HG03135 (cell line): Measurements from ENCODE around the gene TRUB2.
A peak's percentile ranks its signal among the peaks of the same experiment; 100 is the strongest.

Experiments used
- ATAC-seq: cut with Tn5 transposase; IDR thresholded peaks from one replicate; pipeline ENCODE4 v1.9.1; 2021; ENCODE audit warnings: mild to moderate bottlenecking, moderate library complexity; ENCODE audit not compliant: unreplicated experiment

TRUB2 gene, protein sequence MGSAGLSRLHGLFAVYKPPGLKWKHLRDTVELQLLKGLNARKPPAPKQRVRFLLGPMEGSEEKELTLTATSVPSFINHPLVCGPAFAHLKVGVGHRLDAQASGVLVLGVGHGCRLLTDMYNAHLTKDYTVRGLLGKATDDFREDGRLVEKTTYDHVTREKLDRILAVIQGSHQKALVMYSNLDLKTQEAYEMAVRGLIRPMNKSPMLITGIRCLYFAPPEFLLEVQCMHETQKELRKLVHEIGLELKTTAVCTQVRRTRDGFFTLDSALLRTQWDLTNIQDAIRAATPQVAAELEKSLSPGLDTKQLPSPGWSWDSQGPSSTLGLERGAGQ

DNA sequence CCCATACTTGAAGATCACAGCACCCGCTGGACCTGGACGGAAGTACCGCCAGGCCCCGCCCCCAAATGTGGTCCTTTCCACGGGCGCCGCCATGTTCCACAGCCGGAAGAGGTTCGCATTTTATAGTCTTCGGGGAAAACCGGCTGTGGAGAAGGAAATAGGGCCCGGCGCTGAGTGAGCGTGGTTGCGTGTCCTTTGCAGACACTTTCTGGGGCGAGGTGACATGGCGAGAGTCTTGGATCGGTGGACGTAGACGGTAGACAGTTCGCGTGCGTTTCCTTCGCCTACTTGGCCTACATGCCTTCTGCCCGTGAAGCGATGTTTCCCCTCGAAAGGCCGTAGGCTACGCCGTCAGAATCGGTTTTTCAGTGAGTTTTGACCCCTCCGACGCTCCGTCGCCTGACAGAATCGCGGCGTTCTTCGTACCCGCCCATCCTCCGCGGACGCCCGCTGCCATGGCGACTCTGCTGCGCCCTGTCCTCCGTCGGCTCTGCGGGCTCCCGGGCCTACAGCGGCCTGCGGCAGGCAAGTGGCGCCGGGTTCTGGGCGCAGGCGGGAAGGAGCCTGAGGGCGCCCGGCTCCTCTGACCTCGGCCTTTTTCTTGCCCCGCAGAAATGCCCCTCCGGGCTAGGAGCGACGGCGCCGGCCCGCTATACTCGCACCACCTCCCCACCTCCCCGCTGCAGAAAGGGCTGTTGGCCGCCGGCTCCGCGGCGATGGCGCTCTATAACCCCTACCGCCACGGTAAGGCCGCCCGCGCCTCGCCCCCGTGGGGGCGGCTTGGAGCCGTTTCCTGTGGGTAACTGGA lies at the start of gene TRUB2, which contains the start of gene COQ4:
TSS of gene TRUB2 (minus strand) at position 44 of the 808 bp plus-strand sequence. CDS start at position 5, 39 bp downstream.
TSS of gene COQ4 (plus strand) at position 436 of the 808 bp plus-strand sequence. CDS start at position 456, 20 bp downstream.
- ATAC-seq = peak; percentile 85

GRCh38 chr9:128371630-128372117 lies 49.4 kb upstream of the TRUB2 start:
- ATAC-seq = no peak

DNA sequence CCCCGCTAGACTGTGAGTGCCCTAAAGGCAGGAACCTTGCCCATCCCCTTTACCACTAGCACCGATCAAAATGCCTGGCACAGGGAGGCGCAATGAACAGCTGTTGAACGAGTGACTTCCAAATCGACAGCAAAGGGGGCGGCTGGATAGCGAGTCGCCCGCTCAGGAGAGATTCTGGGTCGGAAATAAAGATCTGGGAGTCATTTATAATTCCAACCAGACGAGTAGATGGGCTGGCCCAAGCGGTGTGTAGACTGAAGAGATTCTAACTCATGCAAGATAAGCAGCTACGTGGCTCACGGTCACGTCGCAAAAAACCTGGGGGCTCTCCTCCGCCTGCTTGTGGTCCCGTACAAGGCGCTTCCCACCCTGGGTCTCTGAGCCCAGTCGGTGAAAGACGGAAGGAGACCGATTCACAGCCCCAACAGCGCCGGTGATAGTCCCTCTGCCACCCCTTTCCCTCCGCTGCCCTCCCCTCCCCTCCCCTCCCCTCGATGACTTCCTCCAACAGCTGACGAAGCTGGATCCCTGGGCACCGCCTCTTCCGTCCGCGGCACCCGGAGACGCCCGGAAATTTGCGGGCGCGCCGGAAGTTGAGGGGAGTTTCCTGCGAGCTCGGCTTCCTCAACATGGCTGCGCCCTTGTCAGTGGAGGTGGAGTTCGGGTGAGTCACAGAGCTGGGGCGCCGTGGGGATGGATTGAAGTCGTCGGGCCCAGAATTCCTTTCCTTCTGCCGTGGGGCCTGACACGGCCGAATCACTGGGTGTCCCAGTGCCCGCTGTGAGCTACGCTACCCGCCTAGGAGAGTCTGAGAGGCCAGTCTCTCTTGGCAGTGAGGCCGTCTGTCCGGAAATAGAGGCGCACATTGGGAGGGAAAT lies 48.7 kb upstream of the TRUB2 start, which contains the start of gene URM1:
TSS of gene URM1 (plus strand) at position 623 of the 878 bp plus-strand sequence. CDS start at position 630, 7 bp downstream.
- peak; percentile 94 for ATAC-seq

DNA sequence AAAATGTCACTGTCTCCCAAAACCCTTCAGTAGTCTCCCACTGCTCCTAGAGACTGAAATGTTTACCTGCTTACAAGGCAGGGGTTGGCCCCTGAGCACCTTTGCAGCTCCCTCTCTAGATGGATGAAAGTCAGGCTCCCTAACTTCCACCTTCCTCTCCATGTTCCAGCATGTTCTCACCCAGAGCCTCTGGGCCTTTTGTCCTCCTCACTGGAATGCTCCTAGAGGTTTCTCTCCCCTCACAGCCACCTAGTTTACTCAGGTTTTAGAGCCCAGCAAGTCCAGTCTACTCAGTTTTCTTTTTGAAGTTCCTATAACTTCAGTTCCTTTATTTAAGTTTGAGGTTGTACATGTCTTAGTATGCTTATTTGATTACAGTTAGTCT lies 48.1 kb upstream of the TRUB2 start:
- no peak for ATAC-seq

DNA sequence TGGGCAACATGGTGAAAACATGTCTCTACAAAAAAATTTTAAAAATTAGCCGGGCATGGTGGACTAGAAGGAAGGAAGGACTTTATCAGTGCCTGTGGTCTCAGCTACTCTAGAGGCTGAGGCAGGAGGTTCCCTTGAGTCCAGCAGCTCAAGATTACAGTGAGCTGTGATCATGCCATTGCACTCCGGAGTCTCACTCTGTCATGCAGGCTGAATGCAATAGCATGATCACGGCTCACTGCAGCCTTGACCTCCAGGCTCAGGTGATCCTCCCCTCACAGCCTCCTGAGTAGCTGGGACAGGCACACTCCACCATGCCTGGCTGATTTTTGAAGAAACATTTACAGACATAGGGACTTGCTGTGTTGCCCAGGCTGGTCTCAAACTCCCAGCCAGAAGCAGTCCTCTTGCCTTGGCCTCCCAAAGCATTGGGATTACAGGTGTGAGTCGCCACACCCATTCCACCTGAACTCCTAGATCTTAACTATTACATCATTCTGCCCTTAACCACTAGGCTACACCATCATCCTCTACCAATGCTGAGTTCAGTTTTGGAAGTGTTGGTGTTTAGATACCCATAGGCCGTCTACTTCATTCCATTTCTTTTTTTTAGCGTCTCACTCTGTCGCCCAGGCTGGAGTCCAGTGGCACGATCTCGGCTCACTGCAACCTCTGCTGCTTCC lies 46.9 kb upstream of the TRUB2 start:
- ATAC-seq = no peak

GRCh38 chr9:128365525-128365924 lies 43.3 kb upstream of the TRUB2 start:
- no peak for ATAC-seq

- no peak for ATAC-seq
Measured at GRCh38 chr9:128362774-128363173, 40.5 kb upstream of the TRUB2 start.

DNA sequence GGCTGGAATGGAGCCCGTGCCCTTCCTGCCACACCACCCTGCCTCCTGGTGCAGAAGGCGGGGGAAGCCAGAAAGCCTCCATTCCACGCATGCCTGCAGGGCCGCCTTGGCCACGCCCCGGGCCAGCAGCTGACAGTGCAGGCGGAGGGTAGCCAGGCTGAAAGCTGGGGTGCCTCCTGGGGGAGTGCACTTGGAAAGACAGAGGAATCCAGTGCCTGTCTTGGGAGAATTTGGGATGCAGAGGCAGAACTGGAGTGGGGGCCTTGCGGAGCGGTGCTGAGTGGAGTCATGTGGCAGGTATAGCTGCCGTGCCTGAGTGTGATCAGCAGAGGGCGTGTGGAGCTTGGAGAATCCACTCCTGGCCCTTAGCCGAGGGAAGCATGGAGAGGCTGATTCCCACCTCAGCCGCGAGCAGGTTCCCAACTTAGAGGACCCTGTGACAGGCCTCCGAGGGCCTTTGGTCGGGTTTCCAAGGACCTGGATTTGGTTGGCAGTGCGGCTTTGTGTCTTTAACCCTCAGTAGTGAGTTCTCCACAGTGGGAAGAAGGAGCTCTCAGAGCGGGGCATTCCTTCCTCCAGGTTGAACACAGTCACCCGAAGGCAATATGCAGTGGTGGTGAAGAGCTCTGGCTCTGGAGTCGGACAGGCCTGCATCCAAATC lies 39.9 kb upstream of the TRUB2 start:
- ATAC-seq = peak; percentile 62

GRCh38 chr9:128361296-128361985 lies 39.2 kb upstream of the TRUB2 start:
- peak; percentile 11 for ATAC-seq

DNA sequence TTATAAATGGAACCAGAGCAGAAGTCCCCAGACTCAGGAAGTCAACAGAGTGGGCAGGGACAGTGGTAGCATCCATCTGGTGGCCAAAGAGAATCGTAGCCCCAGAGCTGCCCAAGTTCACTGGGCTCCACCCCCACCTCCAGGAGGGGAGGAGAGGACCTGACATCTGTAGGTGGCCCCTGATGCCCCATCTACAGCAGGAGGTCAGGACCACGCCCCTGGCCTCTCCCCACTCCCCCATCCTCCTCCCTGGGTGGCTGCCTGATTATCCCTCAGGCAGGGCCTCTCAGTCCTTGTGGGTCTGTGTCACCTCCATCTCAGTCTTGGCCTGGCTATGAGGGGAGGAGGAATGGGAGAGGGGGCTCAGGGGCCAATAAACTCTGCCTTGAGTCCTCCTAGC lies 38.6 kb upstream of the TRUB2 start:
- ATAC-seq = no peak

DNA sequence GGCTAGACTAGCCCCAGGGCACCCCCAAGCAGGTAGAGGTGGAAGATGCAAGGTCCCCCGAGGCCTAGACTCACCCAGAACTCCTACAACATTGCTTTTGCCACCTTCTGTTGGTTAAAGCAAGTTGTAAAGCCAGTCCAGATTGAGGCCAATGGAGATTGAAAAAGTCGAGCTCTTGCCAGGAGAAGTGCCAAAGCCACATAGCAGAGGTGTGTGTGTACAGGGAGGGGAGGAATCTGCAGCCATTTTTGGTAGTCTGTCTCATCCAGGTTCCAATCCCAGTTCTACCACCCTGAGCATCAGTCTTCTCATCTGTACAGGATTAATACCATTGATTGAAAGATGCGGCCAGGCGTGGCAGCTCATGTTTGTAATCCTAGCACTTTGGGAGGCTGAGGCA lies 36.6 kb upstream of the TRUB2 start:
- no peak for ATAC-seq

DNA sequence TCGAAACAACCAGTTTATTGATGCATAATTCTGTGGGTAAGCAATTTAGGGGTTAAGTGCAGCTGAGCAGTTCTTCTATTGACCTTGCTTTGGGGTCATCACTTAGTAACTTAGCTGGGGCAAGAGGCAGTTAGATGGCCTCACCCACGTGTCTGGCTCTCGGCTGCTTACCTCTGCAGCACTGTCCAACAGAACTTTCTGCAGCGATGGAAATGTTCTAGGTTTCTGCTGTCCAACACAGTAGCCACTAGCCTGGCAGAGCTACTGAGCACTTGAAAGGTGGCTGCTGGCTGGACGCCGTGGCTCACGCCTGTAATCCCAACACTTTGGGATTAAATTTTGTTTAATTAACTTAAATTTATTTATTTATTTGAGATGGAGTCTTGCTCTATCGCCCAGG lies 35.8 kb upstream of the TRUB2 start:
- no peak for ATAC-seq

- no peak for ATAC-seq
Measured at GRCh38 chr9:128355451-128355850, 33.2 kb upstream of the TRUB2 start.

- ATAC-seq = no peak
Measured at GRCh38 chr9:128349772-128350171, 27.5 kb upstream of the TRUB2 start.

GRCh38 chr9:128349125-128349524 lies 26.9 kb upstream of the TRUB2 start:
- ATAC-seq = no peak

DNA sequence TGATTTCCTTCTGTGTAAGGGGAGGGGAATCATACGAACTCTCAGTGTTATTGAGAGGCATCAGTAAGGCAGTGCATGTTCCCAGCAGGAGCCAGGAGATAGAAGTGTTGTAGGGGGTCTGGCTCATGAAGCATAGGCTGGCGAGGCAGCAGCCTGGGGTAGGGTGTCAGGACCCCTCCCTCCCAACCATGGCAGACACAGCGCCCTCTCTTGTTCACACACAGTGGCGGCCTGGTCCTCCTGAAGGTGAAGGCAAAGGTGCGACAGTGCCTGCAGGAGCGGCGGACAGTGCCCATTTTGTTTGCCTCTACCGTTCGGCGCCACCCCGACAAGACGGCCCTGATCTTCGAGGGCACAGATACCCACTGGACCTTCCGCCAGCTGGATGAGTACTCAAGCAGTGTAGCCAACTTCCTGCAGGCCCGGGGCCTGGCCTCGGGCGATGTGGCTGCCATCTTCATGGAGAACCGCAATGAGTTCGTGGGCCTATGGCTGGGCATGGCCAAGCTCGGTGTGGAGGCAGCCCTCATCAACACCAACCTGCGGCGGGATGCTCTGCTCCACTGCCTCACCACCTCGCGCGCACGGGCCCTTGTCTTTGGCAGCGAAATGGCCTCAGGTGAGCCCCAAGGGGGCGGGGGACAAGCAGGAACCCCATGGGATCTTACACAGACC lies 22.8 kb upstream of the TRUB2 start:
- no peak for ATAC-seq

GRCh38 chr9:128343855-128344254 lies 21.6 kb upstream of the TRUB2 start:
- ATAC-seq = no peak

DNA sequence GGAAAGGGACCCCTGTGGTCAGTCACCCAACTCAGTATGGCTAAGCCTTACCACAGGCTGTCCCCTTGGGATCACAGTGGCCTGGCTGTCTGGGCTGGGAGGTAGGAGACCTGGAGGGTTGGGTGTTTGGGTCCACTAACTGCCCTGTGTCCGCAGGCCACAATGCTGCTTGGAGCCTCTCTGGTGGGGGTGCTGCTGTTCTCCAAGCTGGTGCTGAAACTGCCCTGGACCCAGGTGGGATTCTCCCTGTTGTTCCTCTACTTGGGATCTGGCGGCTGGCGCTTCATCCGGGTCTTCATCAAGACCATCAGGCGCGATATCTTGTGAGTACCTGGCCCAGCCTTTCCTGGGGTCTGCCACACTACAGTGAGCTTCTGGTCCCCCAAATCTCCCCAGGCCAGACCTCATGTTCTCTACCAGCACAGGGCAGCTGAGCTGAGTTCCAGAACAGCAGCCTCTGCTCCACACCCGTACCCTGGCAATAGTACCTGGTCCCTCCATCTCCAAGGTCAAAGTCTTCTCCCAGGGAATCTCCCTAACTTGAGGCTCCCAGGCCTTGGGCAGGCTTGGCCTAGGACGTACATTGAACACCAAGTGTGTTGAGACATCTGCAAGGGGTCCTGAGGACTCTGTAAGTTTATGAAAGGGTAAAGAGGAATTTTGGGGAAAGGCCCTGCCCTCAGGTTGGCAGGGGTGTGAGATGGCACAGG lies 20.9 kb upstream of the TRUB2 start:
- ATAC-seq = no peak
